Measurements from ENCODE around the gene RPA3. TPM values are rescaled to one million over a fixed set of nuclear protein-coding genes. Genes with fewer than 3 reads are reported as not detected.

Gene RPA3
- total and polyA plus RNA-seq, 9 of the 15 experiments (the other 6 are each of a cell fraction or from before 2014, with no cell fraction given): 68.5 to 265 (median 125) TPM

GRCh38 chr7:7617550-7617949, 100.9 kb downstream of the RPA3 start (continued):
- no peak for TF ChIP-seq HOXB6 (CRISPR knock-in tag; IDR thresholded peaks at IDR 0.05; ENCODE audit: borderline replicate concordance)
- no peak for TF ChIP-seq HSF4 (CRISPR knock-in tag; IDR thresholded peaks at IDR 0.05; ENCODE audit: borderline replicate concordance)
- no peak for TF ChIP-seq ZNF764 (CRISPR knock-in tag; IDR thresholded peaks at IDR 0.05; ENCODE audit: low read depth)
- TF ChIP-seq FOXJ3 (CRISPR knock-in tag; IDR thresholded peaks at IDR 0.05): no peak
- TF ChIP-seq ZBTB8A (IDR thresholded peaks at IDR 0.05; ENCODE audit: partially characterized antibody): no peak
- no peak for TF ChIP-seq ZNF79 (CRISPR knock-in tag; IDR thresholded peaks at IDR 0.05; ENCODE audit: low read depth)
- no peak for TF ChIP-seq PCBP2 (IDR thresholded peaks at IDR 0.05; ENCODE audit: low read depth, low read length, poor library complexity, severe bottlenecking)
- no peak for TF ChIP-seq ZNF184 (CRISPR knock-in tag; IDR thresholded peaks at IDR 0.05)
- no peak for TF ChIP-seq ZNF589 (CRISPR knock-in tag; IDR thresholded peaks at IDR 0.05; ENCODE audit: low read depth)
- TF ChIP-seq NR3C1 (CRISPR knock-in tag; IDR thresholded peaks at IDR 0.05): no peak
- no peak for TF ChIP-seq TAF9B (IDR thresholded peaks at IDR 0.05; ENCODE audit: partially characterized antibody)
- no peak for TF ChIP-seq KLF10 (CRISPR knock-in tag; IDR thresholded peaks at IDR 0.05)
- TF ChIP-seq FOXK2 (conservative IDR thresholded peaks at IDR 0.05 in 1 of 2, IDR thresholded peaks at IDR 0.05 in 1 of 2; ENCODE audit: low read depth in 2 of 2): peak in 1 of 2 experiments; percentile 34; a peak in 1 of 4 replicates
- TF ChIP-seq RCOR1 (IDR thresholded peaks at IDR 0.05; ENCODE audit: borderline replicate concordance in 1 of 2, low read depth in 2 of 2, low read length in 2 of 2): 0 out of 4 replicates have a peak, but pooled peaks of 1 of the 2 experiments have one; percentile 43
- TF ChIP-seq ZNF551 (CRISPR knock-in tag; IDR thresholded peaks at IDR 0.05): no peak
- TF ChIP-seq MCM5 (IDR thresholded peaks at IDR 0.05; ENCODE audit: low read depth): no peak
- TF ChIP-seq ZEB2 (IDR thresholded peaks at IDR 0.05): no peak
- no peak for TF ChIP-seq FOXP4 (CRISPR knock-in tag; IDR thresholded peaks at IDR 0.05; ENCODE audit: borderline replicate concordance)
- TF ChIP-seq ZNF77 (CRISPR knock-in tag; IDR thresholded peaks at IDR 0.05): no peak
- peak; percentile 36; the same call in 1 of the 2 replicates for TF ChIP-seq JUND (IDR thresholded peaks at IDR 0.05; ENCODE audit: borderline replicate concordance, low read depth, low read length)
- TF ChIP-seq JUND (tag; IDR thresholded peaks at IDR 0.05; ENCODE audit: borderline replicate concordance, low read depth, low read length): no peak; the same call in 2 of the 3 replicates
- no peak for TF ChIP-seq LARP7 (IDR thresholded peaks at IDR 0.05)
- TF ChIP-seq SAFB2 (IDR thresholded peaks at IDR 0.05; ENCODE audit: borderline replicate concordance, low read depth, low read length, severe bottlenecking): no peak
- no peak for TF ChIP-seq ZNF41 (CRISPR knock-in tag; conservative IDR thresholded peaks at IDR 0.05)
- TF ChIP-seq SMARCE1 (IDR thresholded peaks at IDR 0.05): peak; percentile 68
- TF ChIP-seq RUNX1 (IDR thresholded peaks at IDR 0.05; ENCODE audit: low read depth): no peak
- TF ChIP-seq NONO (IDR thresholded peaks at IDR 0.05; ENCODE audit: low read depth in 2 of 2, low read length in 1 of 2): no peak
- peak; percentile 76 for TF ChIP-seq SMARCA4 (IDR thresholded peaks at IDR 0.05)
- no peak for TF ChIP-seq HDAC1 (IDR thresholded peaks at IDR 0.05)
- no peak for TF ChIP-seq MYNN (IDR thresholded peaks at IDR 0.05)
- no peak for TF ChIP-seq MYNN (CRISPR knock-in tag; IDR thresholded peaks at IDR 0.05)
